A673 (cell line): ENCODE results near the gene PACSIN2.

Source experiments
- CTCF ChIP-seq: fragments of 300-800, 200-600 bp; sonication (generic); conservative IDR thresholded peaks from 2 replicates; pipeline ENCODE4 v1.5.1; 2017; ENCODE audit warnings: low read depth, mild to moderate bottlenecking, antibody characterized with exemption, low read length, moderate library complexity, mixed read lengths
- EZH2 ChIP-seq: fragments of 200-600 bp; sonication (generic); IDR thresholded peaks from 2 replicates; pipeline ENCODE4 v1.6.1; 2017; ENCODE audit warnings: borderline replicate concordance, low read depth, mild to moderate bottlenecking, mixed read lengths, antibody characterized with exemption, low read length; ENCODE audit not compliant: poor library complexity, severe bottlenecking

- TF ChIP-seq CTCF (no peak), EZH2 (no peak)
These were observed 59.8 kb downstream of the PACSIN2 start for GRCh38 chr22:42955087-42955635.
